ENCODE data around the gene CINP.
"Not testable (repeated sequence)": the region's sequence is repeated elsewhere in the genome, so short reads cannot be mapped to it uniquely, and the experiment has no call there.

CINP gene

DNA sequence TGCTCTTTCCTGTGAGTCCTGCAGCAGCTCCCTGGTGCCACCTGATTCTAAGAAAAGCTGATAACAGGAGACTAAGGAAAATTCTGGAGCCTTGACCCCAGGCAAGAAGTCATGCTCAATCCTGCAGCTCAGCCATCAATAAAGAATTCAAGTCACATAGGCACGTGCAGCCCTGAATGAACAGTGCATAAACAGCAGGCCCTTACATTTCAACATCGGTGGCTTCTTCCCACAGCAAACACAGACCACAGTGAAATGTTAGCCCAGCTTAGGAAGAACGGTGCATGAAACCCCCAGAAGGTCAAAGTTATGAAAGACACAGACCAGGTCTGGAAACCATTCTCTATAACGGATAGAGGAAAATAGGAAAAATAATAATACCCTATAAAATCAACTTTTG, 10.5 kb downstream of the CINP start:
- DNase-seq = no peak

GRCh38 chr14:102351593-102351992, 11.1 kb downstream of the CINP start:
- not testable (repeated sequence) for DNase-seq

- DNase-seq = no peak
Measured at GRCh38 chr14:102351023-102351422, 11.7 kb downstream of the CINP start.

- no peak for DNase-seq
Measured at GRCh38 chr14:102348376-102348775, 14.3 kb downstream of the CINP start.

GRCh38 chr14:102346645-102347044, 16.0 kb downstream of the CINP start:
- no peak for DNase-seq

DNA sequence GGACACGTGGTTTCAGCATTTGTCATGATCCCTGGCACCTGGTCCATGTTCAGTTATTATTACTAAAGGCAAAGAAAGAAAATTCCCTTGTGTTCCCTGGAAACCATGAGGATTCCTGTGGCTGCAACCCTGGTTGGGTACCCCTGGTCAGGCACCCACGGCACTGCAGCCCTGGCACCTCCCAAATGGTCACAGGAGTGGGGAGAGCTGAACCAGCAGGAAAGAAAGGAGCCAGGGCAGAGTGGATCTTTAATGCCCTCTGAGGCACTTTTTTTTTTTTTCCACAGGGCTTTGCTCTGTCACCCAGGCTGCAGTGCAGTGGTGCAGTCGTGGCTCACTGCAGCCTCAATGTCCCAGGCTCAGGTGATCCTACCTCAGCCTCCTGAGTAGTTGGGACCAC, 17.5 kb downstream of the CINP start:
- DNase-seq = no peak

DNA sequence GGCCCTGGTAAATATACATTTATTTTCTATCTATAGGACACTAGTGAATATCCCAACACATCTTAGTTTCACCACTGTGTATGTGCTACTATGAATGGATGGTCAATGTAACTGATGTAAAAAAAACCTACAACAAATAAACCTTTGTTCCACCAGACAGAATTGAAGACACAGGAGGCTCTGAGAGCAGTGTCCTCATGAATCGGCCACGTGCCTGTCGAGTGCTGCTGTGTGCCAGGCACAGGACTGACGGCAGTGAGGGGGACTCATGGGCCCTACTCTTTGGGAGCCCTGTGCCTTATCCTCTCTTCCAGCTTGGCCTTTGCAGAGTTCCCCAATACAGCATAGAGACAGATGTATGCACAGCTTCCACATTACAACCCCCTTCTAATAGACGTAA, 18.2 kb downstream of the CINP start:
- no peak for DNase-seq

GRCh38 chr14:102344084-102344483, 18.6 kb downstream of the CINP start:
- DNase-seq = no peak

- no peak for DNase-seq
Measured at GRCh38 chr14:102342238-102342637, 20.5 kb downstream of the CINP start.

DNA sequence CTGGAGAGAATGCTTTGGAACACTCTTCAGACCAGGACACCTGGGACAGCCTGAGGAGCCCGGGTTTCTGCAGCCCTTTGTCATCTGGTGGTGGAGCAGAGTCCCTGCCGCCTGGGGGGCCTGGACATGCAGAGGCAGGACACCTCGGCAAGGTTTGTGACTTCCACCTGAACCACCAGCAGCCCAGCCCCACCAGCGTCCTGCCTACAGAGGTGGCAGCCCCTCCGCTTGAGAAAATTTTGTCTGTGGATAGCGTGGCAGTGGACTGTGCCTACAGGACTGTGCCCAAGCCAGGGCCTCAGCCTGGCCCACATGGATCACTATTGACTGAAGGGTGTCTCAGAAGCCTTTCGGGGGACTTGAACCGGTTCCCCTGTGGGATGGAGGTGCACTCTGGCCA, 21.1 kb downstream of the CINP start:
- no peak for DNase-seq

DNA sequence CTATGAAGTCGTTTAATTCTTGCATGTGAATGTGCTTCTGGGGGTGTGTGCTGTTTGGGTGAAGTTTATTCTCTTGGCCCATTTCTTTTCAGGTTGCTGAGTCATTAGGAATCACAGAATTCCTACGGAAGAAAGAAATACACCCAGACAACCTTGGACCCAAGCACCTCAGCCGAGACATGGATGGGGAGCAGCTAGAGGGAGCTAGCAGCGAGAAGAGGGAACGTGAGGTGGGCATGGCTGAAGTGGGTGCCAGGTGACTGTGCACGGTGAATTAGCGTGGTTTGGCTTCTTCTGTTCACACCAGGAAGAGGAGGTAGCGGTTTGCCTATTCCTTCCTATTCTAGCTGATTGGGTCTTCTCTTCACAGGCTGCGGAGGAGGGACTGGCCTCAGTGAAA, 24.0 kb downstream of the CINP start:
- DNase-seq = no peak

DNA sequence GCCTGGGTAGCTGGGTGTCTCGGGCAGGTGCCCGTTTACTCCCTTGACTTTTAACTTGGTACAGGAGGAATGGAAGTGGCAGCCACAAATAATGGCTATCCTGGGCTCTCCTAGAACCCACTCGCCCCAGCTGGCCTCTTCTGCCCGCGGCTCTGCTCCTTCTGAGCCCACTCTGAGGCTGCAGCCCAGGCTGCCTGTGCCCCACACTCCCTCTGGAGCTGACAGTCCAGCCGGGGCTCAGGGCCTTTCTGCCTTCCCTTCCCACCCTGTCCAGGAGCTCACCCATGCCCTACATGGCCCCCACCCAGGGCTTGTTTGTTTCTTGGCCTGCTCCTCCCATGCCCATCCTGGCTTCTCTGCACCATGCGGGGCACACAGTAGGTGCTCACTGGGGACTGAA, 27.5 kb downstream of the CINP start:
- no peak for DNase-seq

- no peak for DNase-seq
Measured at GRCh38 chr14:102333795-102334705, 28.6 kb downstream of the CINP start.

GRCh38 chr14:102333390-102333789, 29.3 kb downstream of the CINP start:
- no peak for DNase-seq

GRCh38 chr14:102330806-102331205, 31.9 kb downstream of the CINP start:
- DNase-seq = no peak

GRCh38 chr14:102329381-102329780, 33.3 kb downstream of the CINP start:
- DNase-seq = not testable (repeated sequence)

DNA sequence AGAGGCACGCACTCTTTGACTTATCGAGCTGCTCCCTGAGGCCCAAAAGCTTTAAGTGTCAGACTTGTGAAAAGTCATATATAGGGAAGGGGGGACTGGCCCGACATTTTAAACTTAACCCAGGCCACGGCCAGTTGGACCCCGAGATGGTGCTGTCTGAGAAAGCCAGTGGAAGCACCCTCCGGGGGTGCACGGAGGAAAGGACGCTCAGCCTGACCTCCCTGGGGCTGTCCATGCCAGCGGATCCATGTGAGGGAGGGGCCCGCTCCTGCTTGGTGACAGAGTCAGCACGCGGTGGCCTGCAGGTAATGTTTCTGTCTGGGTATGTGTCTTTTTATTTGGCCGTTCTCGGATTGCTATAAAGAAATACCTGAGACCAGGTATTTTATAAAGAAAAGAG, 36.1 kb downstream of the CINP start:
- no peak for DNase-seq

DNA sequence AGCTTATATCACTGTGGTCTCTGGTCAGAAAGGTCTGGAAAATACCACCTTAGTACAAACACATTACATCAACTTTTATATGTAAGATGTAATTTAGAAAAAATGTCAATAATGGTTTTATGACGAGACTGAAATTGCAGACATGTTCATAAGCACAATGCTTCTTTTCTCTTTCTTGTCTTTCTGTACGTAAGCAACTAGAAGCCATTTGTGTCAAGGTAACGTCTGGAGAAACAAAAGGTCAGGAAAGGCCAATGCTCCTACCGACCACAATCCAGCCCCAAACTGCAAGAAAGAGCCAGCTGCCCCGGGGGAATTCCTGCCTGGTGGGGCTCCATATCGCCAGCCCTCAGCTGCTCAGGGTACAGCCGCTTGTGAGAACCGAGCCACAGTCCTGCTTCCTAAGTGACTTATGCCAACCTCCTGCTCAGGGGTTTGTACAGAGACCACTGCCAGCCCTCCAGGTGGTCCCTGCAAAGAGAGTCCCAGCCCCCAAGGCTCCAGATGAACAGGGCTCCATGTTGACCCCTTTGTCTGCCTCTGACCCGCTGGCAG, 36.8 kb downstream of the CINP start:
- no peak for DNase-seq

DNA sequence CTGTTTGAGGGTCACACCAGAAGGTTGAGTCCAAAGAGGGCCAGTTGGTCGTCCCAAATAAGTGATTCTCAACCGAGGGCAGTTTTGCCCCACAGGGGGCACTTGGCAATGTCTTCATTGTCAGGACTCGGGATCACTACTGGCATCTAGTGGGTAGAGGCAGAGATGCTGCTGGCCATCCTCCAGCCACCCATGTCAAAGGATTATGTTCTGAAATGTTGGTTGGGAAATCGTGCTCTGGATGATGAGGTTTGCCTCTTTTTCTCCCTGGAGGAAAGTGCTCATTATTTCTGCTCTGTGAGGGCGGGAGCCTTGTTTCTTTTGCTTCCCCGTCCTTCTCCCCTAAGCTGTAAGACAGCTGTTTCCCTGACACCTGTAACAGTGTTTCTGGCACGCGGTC, 39.6 kb downstream of the CINP start:
- peak; percentile 5 for DNase-seq

DNA sequence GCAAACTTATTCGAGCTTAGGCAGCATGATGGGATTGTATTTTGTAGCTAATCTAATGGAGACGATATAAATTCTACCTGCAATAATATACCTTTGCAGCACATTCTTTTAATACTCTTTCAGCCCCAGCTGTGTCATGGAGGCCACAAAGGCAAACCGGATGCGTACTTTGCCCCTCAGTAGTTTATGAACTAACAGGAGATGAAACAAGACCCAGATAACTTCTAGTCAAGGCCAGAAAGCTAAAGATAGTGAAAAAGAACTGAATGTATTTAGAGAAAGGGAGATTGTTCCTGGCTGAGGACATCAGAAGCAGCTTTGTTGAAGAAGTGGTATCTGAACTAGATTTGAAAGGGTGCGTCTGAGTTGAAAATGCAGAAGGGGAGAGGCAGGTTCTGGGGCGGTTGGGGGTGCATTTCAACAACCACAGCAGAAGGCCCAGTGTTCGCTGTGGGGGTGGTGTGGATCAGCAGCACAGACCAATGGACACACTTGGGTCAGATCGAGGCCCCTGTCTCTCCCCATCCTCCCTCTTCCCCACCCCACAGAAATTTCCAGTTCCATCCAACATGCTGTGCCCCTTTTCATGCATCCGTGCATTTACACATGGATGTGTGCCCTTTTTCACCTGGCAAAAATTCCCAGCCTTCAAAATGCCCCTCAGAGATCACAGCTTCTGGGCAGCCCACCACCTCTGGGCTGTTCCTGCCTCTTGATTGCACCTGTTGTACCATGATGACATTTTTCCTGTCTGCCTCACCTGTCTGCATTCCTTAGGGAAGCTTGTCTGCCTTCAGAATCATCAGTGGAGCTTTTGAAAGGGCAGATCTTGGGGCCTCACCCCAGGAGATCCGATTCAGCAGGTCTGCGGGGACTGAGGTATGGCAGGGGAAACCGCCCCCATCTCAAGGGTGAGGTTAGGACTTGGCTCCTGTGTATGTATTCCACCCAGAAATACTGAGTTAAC, 41.0 kb downstream of the CINP start:
- no peak for DNase-seq

- no peak for DNase-seq
Measured at GRCh38 chr14:102320671-102321455, 41.8 kb downstream of the CINP start.

GRCh38 chr14:102320033-102320660, 42.5 kb downstream of the CINP start:
- DNase-seq = peak; percentile 45
